Cardiac septum (tissue), 1 donor: Measurements from ENCODE around the gene FFAR1. TPM values are rescaled to one million over a fixed set of nuclear protein-coding genes. Genes with fewer than 3 reads are reported as not detected.
A peak's percentile ranks its signal among the peaks of the same experiment; 100 is the strongest.

Experiments used
- DNase-seq: peaks from one replicate; pipeline ENCODE4 v3.0.0-alpha.2; 2020; ENCODE audit warnings: low spot score
- intact Hi-C: fragments of 100-400 bp; cut with DNase I; formaldehyde crosslinking; loops from one replicate; pipeline ENCODE4 v1.14.0; 2022
- long read RNA-seq: library from polyadenylated mRNA; unstranded; transcript quantifications from one replicate; pipeline ENCODE4 v2.0.0, GENCODE V29; 2021
- total RNA-seq: library from RNA; stranded (reverse); fragmentation: NEBNext Ultra II Directional; extraction: Animal tissue kit (Norgen Biotek cat#: 25700); gene quantifications from one replicate; pipeline ENCODE4 v1.2.1, GENCODE V29; 2021
- donor health status: DM: no; HTN: no; CAD: no.

FFAR1 gene, protein sequence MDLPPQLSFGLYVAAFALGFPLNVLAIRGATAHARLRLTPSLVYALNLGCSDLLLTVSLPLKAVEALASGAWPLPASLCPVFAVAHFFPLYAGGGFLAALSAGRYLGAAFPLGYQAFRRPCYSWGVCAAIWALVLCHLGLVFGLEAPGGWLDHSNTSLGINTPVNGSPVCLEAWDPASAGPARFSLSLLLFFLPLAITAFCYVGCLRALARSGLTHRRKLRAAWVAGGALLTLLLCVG (N-terminal part only)
- not detected for total RNA-seq
- long read RNA-seq, result 0 reads

DNA sequence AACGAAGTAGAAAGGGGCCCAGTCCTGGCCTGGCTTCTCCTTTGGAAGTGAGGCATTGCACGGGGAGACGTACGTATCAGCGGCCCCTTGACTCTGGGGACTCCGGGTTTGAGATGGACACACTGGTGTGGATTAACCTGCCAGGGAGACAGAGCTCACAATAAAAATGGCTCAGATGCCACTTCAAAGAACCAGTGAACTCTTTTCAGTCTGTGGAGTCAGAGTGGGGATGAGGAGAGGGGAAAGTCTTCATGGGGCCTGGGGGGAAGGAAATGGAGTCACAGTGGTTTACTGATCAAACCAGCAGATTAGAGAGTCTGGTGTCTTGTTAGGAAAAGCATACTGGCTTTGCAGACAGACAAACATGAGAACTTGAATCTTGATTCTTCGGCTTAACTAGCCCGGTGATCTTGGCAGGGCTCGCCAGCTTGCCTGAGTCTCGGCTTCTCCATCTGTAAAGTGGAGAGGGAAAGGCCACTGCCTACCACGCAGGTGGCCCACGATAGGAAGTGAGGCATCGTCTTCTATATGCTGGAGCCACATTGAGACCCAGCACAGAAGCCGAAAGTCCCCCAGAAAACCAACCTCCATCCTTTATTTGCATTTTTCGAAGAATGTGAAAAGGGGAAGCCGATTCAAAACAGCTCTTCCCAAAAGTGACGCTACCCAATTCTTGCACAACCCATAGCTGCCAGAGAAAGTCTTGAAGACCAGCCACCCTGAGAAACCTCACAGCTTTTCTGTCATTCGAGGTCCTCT, at the start of gene FFAR1:
TSS of gene FFAR1 (plus strand) at position 732 of the 759 bp plus-strand sequence. CDS start 3,650 bp downstream, outside the sequence.
- intact Hi-C loops, result no loop called here
- DNase-seq, result peak; percentile 76

DNA sequence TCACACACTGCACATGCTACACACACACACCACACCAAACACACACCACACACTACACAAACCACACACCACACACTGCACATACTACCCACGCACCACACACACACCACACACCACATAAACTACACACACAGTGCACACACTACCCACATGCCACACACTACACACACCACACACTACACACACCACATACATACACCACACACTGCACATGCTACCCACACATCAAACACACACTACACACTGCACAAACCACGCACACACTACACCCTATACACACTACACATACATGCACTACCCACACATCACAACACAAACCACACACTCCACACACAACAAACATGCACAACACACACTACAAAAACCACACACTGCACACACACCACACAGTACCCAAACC, 49.8 kb upstream of the FFAR1 start:
- DNase-seq, result no peak
- intact Hi-C loops, result no loop called here

DNA sequence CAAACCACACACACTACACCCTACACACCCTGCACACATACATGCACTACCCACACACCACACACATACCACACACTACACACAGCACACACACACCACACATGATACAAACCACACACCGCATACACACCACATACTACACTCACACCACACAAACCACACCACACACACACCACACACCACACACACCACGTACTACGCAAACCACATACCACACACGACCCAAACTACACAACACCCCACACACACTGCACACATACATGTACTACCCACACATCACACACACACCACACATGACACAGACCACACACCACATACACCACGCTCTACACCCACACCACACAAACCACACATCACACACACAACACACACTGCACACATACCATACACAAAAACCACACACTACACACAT, 49.1 kb upstream of the FFAR1 start:
- intact Hi-C loops, result no loop called here
- no peak for DNase-seq

DNA sequence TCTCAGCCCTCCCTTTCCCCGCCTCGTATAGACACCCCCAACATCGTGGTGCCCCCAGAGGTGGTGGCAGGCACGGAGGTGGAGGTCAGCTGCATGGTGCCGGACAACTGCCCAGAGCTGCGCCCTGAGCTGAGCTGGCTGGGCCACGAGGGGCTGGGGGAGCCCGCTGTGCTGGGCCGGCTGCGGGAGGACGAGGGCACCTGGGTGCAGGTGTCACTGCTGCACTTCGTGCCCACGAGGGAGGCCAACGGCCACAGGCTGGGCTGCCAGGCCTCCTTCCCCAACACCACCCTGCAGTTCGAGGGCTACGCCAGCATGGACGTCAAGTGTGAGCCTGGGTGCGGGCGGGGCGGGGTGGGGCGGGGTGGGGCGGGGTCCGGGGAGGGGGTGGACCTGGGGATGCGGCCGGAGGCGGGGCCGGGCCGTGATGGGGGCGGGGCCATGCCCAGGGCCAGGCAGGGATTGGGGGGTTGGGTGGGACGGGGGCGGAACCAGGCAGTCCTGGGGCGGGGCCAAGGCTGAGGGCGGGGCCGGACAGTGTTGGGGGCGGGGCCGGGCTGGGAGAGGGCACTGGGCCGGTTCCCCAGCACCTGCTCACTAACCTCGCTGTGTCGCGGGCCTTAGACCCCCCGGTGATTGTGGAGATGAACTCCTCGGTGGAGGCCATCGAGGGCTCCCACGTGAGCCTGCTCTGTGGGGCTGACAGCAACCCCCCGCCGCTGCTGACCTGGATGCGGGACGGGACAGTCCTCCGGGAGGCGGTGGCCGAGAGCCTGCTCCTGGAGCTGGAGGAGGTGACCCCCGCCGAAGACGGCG, 48.0 kb upstream of the FFAR1 start:
- DNase-seq, result no peak
- intact Hi-C loops, result no loop called here

DNA sequence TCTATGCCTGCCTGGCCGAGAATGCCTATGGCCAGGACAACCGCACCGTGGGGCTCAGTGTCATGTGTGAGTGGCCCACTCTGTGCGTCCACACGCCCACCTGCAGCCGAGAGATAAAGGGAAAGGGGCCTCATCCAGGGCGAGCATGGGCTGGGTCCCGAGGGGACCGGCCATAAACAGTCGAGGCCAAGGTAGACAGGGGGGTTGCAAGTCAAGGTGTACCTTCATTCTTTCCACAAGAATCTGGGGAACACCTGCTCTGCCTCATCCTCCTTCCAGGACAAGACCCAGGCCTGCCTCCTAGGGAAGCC, 47.4 kb upstream of the FFAR1 start:
- no peak for DNase-seq
- intact Hi-C loops, result no loop called here

DNA sequence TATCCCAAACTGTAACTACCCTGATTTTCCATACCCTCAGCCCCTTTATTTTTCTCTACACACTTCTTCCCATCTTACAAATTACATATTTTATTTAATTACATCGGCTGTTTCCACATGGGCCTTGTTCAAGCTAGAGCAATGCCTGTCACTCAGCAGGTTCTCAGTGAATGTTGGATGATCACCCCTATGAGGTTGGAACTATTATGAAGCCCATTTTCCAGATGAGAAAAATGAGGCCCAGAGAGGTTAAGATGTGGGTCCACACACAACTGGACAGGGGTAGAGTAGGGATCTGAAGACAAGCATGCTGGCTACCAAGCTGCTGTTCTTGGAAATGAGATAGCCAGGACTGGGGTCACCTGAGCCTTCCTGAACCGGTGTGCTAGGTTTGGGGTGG, 45.7 kb upstream of the FFAR1 start:
- no peak for DNase-seq
- intact Hi-C loops, result no loop called here

DNA sequence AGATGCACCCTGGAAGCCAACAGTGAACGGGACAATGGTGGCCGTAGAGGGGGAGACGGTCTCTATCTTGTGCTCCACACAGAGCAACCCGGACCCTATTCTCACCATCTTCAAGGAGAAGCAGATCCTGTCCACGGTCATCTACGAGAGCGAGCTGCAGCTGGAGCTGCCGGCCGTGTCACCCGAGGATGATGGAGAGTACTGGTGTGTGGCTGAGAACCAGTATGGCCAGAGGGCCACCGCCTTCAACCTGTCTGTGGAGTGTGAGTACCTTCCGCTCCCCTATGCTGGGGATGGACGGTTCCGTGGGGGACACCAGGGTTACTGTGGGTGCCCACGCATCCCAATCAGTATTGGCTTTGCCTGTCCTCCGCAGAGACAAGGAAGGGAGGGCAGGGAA, 45.3 kb upstream of the FFAR1 start:
- no peak for DNase-seq
- intact Hi-C loops, result no loop called here

DNA sequence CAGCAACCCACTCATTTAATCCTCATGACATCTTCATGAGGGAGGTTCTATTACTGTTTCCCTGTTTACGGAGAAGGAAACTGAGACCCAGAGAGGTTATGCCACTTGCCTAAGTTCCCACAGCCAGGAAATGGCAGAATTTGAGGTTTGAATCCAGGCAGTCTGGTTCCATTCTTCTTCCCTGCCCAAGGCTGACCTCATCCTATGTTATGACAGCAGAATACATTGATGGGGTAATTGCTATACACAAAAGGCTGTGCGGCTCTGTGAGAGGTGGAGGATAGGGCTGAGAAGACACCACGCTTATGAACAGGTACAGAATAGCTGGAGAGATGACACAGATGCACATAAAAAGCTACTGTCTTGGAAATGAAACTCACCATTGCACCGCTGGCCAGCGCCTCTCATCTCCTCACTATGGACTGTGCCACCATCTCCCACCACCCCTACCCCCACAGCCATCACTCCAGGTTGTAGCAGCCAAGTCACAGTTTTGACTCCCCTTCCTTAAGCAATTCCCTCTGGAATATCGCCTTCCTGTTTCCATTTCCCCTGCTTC, 44.3 kb upstream of the FFAR1 start:
- DNase-seq, result no peak
- intact Hi-C loops, result no loop called here

DNA sequence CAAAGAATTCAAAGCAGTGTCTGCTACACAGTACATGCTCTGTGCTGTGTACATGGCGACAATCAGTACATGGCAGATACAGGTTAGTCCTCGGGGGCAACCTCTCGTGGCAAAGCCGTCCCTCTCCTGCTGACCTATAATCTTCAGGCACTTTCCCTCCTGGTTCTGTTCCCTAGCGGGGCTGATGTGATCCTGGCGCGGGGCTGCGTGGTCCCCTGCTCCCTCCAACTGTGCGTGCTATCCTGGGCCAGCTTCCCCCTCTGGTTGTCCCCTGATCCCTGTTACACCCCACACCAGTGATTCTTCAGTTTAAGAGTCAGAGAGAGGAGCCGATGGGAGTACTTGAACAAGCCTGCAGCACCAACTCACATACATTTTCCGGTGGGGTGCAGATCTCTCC, 43.7 kb upstream of the FFAR1 start:
- intact Hi-C loops, result no loop called here
- DNase-seq, result no peak

DNA sequence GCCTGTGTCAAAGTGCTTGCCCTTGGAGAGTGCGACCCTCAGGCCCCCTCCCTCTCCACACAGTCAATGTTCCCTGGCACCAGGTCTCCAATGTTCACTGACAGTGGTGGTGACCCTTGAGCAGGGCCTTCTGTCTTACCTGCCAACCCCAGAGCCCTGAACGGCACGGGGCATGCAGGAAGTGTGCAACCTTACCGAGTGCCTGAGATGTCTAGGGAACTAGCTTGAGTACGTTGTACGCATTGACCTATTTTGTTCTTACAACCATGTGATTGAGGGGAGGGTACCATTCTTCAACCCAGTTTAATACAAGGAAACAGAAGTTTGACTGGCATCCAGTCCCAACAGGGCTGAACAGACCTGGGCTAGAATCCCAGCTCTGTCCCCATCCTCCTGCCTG, 42.5 kb upstream of the FFAR1 start:
- intact Hi-C loops, result no loop called here
- no peak for DNase-seq

DNA sequence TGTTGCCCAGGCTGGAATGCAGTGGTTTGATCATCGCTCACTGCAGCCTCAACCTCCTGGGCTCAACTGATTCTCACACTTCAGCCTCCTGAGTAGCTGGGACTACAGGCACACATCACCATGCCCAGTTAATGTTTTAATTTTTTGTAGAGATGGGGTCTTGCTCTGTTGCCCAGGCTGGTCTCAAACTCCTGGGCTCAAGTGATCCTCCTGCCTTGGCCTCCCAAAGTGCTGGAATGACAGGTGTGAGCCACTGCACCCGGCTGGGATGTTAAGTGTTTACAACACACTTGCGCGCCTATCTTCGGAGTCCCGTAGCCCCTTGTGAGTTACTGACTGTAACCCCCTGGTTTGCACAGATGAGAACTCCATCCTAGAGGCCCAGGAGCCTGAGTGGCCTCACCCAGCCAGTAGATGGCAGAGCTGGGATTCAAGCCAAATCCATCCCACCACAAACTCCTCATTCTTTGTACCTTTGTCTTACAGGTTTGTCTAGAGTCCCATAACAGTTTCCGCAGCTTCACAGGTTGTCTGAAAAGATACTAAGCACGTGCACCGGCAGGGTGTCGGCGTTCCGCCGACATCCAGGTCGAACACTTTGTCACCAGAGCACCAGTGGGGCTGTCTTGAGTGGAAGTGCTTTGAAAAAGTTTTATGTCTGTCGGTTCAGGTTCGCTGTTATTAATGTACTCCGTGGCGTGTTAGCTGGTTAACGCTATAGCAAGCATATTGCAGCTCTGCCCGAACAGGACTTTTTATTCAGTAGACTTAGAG, 41.0 kb upstream of the FFAR1 start:
- intact Hi-C loops, result no loop called here
- no peak for DNase-seq

DNA sequence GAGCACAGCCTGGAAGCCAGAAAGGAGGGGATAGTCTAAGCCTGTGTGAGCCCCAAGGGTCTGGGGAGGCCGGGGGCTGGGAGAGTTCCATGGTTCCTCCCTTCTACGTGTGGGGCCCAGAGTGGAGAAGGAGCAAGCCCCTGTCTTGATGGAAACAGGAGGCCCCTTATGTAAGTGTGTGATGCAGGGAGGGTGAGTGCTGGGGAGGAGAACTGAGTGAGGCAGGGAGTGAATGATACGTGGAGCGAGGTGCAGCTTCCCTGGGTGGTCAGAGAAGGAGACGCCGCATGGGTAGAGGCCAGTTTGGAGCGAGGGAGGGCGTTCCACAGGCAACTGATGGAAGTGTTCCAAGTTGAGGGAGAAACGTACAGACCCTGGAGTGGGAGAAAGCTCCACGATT, 39.8 kb upstream of the FFAR1 start:
- intact Hi-C loops, result no loop called here
- DNase-seq, result no peak

DNA sequence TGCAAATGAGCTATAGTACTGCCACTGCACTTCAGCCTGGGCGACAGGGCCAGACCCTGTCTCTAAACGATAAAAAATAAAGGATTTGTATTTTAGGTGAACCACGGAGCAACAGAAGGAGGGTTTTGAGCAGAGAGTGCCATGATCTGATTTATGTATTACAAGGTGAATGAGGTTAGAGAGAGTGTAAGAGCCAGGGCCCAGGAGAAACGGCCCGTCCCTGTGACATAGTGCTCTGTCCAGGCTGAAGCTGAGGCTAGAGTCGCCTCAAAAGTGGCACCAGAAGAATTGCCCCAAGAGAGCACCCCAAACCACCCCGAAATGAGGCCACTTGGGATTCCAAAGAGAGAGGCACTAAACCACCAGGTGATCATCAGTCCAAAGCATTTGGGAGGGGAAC, 38.8 kb upstream of the FFAR1 start:
- intact Hi-C loops, result no loop called here
- no peak for DNase-seq

DNA sequence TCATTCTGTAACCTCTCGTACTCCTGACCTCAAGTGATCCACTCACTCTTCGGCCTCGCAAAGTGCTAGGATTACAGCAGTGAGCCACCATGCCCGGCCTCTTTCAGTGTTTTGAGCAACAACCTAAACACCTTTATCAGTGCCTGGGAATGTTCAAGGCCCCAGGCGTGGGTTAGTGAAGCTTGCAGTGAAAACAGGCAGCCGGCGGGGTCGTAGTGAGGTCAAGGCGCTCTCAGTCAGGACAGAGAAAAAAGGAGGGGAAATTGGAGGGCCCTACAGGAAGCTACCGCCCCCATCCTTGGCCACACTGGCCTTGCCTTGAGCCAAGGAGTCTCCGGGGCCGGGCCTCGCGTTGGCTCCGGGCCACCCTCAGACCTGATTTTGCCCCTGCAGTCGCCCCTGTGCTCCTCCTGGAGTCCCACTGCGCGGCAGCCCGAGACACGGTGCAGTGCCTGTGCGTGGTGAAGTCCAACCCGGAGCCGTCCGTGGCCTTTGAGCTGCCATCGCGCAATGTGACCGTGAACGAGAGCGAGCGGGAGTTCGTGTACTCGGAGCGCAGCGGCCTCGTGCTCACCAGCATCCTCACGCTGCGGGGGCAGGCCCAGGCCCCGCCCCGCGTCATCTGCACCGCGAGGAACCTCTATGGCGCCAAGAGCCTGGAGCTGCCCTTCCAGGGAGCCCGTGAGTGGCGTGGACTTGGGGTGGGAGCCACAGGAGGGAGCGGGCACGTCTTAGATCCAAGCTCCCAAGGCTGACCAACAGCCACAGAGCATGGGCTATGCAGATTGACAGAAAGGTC, 38.0 kb upstream of the FFAR1 start:
- DNase-seq, result no peak
- intact Hi-C loops, result no loop called here

DNA sequence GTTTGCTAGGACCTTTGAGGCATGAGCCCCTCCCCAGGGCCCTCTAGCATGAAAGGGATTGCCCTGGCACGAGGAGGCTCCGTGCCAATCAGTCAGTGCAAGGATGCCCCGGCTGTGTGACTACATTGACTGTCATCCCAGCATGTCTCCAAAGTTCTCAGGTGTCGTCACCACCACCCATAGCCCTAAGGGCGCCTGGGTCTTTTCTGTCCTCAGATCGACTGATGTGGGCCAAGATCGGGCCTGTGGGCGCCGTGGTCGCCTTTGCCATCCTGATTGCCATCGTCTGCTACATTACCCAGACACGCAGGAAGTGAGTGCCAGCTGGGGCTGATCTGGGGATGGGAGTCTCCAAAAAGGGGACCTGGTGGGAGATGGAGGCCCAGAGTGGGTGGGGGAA, 37.4 kb upstream of the FFAR1 start:
- intact Hi-C loops, result no loop called here
- no peak for DNase-seq

DNA sequence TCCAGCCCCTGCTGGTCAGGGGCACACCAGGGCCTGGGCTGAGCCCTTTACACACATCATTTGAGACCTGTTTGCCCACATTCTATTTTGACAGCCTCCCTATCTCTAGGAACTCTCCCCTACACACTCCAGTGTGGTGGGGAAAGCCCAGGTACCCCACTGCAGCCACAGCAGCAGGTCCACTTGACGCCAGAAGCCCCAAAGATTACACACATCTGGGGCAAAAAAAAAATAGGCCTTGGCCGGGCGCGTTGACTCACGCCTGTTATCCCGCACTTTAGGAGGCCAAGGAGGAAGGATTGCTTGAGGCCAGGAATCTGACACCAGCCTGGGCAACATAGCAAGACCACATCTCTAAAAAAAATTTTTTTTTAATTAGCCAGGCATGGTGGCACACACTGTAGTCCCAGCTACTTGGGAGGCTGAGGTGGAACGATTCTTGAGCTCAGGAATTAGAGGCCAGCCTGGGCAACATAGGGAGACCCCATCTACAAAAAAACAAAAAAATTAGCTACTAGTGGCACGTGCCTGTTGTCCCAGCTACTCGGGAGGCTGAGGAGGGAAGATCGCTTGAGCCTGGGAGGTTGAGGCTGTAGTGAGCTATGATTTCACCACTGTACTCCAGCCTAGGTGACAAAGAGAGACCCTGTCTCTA, 36.8 kb upstream of the FFAR1 start:
- intact Hi-C loops, result no loop called here
- DNase-seq, result no peak

DNA sequence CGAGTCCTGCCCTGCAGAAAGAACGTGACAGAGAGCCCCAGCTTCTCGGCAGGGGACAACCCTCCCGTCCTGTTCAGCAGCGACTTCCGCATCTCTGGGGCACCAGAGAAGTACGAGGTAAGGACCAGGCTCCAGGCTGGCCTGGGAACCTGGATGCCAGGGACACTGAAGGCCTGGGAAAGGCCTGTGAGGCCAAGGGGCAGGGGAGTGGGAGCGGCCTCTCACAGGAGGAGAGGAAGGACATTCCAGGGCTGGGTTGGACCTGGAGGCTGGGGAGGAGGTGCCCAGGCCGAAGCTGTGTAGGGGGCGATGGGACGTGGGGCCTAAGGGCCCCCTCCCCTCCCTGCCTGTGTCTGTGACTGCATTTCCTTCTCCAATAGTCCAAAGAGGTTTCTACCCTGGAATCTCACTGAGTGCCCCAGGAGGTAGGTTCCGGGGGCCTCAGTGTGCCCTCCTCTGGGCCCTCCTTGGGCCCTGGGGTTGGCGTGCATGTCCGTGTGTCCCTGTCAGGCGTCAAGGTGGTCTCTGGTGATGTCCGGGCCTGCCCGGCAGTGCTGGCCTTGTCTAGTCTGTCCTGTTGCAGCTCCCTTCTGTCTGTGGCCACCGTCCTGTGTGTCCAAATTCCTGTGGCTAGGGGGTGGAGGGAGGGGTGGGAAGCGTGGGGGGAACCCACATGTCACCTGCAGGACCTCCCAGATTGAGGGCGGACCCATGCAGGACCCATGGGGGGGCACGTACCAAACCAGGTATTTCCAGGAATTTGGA, 35.6 kb upstream of the FFAR1 start:
- intact Hi-C loops, result no loop called here
- no peak for DNase-seq

DNA sequence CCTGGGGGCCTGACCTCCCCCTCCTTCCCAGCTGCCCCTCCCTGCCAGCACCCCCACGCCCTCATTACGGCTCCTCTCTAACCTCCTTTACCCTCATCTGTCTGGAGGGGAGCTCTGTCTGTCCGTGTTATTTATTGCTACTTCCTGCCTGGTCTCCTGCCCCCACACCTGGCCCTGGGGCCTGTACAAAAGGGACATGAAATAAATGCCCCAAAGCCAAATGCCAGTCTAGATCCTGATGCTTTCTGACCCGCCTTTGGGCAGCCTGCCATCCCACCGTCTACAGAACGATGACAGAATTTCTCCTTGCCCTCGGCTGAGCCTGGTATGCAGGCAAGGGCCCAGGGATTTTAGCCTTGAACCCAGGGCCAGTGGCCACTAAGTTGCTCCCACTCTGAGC, 34.1 kb upstream of the FFAR1 start:
- intact Hi-C loops, result no loop called here

More for the DNA sequence above, 34.1 kb upstream of the FFAR1 start:
- no peak for DNase-seq
